HG03039 (cell line): ENCODE data around the gene GRAMD2B.
"Not testable (repeated sequence)": the region's sequence is repeated elsewhere in the genome, so short reads cannot be mapped to it uniquely, and the experiment has no call there.

Source experiments
- ATAC-seq: cut with Tn5 transposase; IDR thresholded peaks from one replicate; pipeline ENCODE4 v1.9.1; 2021; ENCODE audit warnings: mild to moderate bottlenecking, moderate library complexity; ENCODE audit not compliant: unreplicated experiment

The GRAMD2B gene

DNA sequence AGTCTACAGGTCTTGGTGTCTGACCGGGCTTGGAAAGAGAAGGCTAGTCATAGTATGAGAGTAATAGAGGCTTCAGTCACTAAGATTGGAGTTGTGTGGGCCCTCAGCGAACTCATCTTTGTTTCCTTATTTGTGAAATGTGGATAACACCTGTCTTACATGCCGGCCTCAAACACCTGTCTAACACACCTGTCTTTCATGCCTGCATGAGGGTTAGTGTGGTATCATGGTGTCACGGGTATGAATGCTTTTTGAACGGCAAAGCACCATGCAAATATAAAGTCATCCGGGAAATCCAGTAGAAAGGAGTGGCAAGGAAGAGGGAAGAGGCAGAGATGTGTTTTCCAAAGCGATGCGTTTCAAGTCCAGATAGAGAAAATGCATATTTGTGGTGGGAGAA is 25.5 kb downstream of the GRAMD2B start:
- ATAC-seq, result no peak

DNA sequence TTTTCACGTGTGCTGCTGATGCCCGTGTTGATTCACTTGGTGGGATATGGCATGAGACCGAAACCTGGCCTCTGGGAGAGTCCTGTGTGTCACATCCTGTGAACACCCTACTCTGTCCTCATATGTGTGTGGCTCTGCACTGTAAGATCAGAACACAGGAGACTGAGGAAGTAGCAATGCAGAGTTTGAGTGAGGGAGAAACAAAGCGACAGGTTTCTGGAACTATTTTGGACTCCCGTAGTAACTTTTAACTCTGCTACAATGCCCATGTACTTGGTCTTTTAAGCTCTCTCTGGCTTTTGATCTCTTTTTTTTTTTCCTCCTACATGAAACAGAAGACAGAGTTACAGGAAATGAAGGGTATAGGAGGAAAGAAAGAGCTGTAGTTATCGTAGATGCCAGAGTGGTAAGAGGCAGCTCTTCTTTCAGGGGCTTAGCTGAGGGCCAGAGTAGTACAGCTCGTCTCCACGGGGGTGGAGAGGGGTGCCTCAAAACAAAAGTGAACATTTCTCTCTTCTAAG is 26.6 kb downstream of the GRAMD2B start:
- ATAC-seq, result peak; percentile 88

- peak; percentile 29 for ATAC-seq
Observed at GRCh38 chr5:126450346-126450745, 27.1 kb downstream of the GRAMD2B start.

GRCh38 chr5:126450907-126451306 is 27.7 kb downstream of the GRAMD2B start:
- no peak for ATAC-seq

GRCh38 chr5:126452477-126452876 is 29.3 kb downstream of the GRAMD2B start:
- no peak for ATAC-seq

- no peak for ATAC-seq
Observed at GRCh38 chr5:126454081-126454480, 30.9 kb downstream of the GRAMD2B start.

GRCh38 chr5:126454535-126454934 is 31.3 kb downstream of the GRAMD2B start:
- ATAC-seq, result no peak

DNA sequence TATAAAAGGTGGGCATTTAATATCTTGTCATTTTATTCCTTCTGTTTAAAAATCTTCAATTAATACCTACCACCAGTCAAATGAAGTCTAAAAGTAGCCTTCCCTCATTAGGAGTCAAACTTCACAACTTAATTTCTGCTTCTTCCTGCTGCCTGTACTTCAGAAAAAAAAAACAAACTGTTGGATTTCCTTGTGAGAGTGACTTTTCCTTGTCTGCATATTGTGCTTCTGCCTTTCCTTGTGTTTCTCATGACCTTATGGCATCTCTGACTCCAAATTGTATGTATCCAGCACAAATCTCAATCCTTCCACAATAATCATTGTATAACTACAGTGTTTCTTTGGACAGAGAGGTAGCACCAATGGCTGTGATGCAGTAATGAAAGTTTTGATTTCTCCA is 32.1 kb downstream of the GRAMD2B start:
- no peak for ATAC-seq

- ATAC-seq, result no peak
Observed at GRCh38 chr5:126455728-126456127, 32.5 kb downstream of the GRAMD2B start.

DNA sequence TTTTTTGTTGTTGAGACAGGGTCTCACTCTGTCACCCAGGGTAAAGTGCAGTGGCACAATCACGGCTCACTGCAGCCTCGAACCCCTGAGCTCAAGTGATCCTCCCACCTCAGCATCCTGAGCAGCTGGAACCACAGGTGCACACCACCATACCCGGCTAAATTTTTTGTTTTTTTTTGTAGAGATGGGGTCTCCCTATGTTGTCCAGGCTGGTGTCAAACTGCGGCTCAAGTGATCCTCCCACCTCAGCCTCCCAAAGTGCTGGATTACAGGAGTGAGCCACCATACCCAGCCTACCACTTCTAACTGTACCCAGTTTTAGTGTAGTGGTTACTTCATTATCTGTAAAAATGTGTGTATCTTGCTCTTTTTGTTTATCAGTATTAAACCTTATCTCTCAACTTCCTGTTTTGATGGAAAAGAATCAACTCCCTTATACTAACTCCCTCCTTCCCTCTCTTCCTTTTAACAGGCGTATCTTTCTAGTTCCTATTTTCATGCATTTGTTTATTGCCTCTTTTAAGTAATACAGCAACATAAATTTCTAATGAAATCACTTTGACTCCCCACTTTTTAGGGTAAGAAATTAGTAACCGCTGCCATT is 33.1 kb downstream of the GRAMD2B start:
- ATAC-seq, result no peak

DNA sequence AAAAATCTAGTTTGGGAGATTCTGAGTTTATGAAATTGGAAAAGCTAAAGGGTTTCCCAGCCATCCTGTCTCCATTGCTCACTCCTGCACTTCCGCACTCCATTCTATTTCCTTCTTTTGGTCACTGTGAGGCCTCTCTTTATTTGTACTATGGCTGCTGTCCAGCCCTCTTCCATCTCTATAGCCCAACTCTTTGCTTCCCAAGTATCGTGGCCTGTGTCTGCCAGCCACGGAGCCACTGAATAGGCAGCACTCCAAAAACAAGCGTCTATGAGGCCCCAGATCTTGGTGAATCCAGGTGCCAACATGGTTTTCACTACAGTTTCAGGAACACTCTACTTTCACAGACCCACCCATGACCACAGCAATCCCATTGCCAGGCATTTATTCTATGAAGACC is 37.2 kb downstream of the GRAMD2B start:
- ATAC-seq, result no peak

- no peak for ATAC-seq
Observed at GRCh38 chr5:126460977-126461376, 37.8 kb downstream of the GRAMD2B start.

DNA sequence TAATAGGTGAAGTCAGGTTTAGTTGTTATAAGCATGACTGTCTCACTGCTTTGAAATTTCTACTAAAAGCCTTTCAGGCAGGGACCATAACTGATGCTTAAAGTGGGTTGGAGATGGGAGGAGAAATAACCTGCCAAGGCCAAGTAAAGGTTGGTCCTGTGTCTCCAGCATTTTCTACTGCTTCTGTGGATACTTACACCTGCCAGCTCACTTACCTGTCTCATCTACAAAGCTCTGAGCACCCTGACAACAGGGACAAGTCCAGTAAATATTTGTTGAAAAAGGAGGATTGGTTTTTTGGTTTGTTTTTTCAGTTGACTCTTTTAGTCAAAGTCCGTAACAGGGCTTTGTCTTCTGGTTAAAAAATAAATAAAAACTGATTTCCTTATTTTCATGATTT is 38.6 kb downstream of the GRAMD2B start:
- ATAC-seq, result no peak

- peak; percentile 69 for ATAC-seq
Observed at GRCh38 chr5:126462239-126463014, 39.2 kb downstream of the GRAMD2B start.

- ATAC-seq, result no peak
Observed at GRCh38 chr5:126464016-126464415, 40.8 kb downstream of the GRAMD2B start.

DNA sequence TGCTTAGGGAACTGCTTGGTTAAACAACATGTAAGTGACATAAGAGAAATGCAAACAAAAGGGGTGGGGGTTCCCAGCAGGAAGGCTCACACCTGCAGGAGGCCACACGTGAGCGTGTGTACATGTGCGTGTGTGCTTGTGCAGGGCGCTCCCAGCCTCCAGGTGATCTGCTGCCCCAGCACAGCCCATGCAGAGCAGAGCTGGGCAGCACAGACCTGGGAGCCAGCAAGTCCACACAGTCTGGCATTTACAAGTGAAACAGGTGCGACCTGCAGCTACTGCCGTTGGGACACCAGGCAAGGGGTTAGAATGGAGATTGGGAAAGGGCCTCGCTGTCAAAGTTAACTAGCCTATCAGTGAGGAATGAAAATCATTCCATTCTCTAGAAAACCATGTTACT is 41.8 kb downstream of the GRAMD2B start:
- ATAC-seq, result no peak

DNA sequence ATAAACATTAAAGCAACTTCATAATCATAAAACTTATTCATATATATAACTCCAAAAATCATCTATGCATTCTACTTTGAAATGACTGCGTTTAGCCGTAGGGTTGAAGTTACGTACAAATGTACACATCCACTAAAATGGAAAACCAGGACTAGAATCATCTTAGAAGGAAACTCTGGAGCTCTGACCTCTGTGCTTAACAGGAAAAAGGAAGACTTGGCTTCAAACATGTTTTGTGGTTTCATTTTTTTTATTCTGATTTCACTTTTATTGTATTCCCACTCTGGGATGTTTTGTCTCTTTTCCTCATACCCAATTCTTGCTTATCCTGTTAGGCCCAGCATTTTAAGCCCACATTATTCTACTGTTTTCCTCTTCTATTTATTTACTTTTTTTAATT is 44.9 kb downstream of the GRAMD2B start:
- ATAC-seq, result no peak

DNA sequence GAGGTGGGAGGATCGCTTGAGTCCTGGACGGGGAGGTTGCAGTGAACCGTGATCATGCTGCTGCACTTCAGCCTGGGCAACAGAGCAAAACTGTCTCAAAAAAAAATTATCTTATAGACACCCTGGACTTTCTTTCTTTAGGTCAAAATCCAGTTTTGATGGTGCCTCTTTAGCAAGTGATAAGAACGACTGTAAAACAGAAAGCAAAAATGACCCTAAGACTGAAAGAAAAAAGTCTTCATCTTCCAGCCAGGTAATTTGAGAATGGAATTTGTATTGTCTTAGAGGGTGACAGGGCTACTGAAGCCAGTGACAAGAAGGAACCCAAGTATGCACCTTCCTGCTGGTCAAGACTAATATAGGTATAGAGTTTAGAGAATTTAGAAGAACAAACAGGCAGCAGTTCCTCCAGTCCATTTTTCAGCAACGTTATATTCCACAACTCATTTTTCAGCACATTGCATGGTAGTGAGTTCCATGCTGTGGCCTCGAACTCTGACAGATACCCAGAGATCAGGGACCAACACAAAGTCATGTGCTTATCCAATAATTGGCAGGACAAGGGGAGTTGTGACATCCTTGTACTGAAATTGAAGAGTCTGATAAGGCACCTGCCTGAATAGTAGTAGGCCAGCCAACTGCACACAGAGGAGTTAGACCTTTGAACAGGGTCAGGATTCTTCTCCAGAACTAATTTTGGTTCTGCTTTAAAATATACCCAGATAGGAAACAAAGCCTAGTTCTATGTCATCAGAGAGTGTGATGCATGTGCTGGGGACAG is 46.5 kb downstream of the GRAMD2B start:
- ATAC-seq, result no peak

DNA sequence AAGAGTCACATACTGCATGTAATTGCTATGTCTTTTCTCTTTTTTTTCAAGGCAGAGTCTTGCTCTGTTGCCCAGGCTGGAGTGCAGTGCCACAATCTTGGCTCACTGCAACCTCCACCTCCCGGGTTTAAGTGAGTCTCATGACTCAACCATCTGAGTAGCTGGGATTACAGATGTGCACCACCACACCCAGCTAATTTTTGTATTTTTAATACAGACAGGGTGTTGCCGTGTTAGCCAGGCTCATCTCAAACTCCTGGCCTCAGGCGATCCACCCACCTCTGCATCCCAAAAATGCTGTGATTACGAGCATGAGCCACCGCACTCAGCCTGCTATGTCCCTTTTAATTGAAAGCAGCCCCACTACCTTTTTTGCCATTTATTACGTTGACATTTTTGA is 47.3 kb downstream of the GRAMD2B start:
- not testable (repeated sequence) for ATAC-seq

GRCh38 chr5:126471247-126471646 is 48.0 kb downstream of the GRAMD2B start:
- ATAC-seq, result no peak

GRCh38 chr5:126471875-126472537 is 48.8 kb downstream of the GRAMD2B start:
- no peak for ATAC-seq
